Measurements from ENCODE around the gene HIPK3.

HIPK3 gene

DNA sequence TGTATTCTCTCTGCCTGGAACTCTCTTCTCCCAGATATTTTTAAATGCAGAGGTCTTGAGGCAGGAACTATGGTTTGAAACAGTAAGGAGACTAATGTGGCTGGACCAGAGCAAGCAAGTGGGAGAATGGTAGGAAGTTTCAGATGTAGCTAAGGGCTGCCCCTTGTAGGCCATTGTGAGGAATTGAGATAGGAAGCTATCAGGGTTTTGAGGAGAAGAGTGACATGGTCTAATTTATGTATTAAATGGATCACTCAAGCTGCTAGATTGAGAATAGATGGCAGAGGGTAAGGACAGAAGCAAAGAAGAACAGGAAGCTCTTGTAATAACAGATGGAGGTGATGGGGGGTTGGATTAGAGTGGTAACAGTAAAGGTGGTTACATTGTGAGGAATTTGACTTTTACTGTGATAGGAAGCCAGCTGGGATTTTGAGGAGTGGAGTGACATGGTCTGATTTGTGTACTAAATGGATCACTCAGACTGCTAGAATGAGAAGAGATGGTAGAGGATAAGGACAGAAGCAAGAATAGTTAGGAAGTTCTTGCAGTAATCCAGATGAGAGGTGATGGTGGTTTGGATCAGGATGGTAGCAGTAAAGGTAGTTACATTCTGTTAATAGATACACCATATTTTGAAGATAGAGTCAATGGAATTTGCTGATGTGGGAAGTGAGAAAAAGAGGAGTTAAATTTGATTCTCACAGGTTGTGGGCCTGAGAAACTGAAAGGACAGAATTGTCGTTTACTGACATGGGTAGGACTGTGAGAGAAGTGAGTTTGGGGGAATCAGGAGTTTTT is 63.0 kb downstream of the HIPK3 start:
- TF ChIP-seq FOXP2 (optimal IDR thresholded peaks at IDR 0.05; ENCODE audit: control extremely low read depth, extremely low read length, insufficient read depth): no peak
- TF ChIP-seq POLR2AphosphoS5 (IDR thresholded peaks at IDR 0.05; ENCODE audit: borderline replicate concordance, low read depth, low read length): no peak
- TF ChIP-seq EZH2 (IDR thresholded peaks at IDR 0.05): no peak
- H3K27ac ChIP-seq: no peak overlapping the region

DNA sequence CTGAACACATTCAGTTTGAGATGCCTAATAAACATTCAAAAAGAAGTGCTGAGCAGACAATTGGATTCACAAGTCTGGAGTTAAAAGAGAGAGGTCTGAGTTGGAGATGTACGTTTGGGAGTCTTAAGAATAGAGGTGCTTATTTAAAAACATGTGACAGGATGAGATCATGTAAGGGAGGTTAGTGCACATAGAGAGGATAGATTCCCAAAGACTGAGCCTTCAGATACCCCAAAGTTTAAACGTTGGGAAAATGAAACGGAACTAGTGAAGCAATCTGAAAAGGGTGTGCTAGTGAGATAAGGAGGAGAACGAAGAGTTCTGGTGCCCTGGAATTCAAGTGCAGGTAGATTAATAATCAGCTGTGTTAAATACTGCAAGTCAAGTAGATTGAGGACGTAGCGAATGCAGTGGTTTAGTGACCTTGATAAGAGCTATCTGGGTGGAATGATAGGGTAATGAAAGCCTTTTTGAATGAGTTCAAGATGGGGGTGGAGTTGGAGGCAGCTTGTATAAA is 63.7 kb downstream of the HIPK3 start:
- Histone ChIP-seq H3K9me3 (ENCODE audit: low read depth, low read length) (no peaks in the 10 kb centered on the region), H3K36me3 (ENCODE audit: insufficient read depth, low read length) (no peaks in the 10 kb centered on the region), H3K27ac (no peak overlapping the region), H3K4me3 (no peak overlapping the region), H3K9ac (ENCODE audit: insufficient read length) (no peak overlapping the region)
- DNase-seq (ENCODE audit: low read depth, low spot score): no peak
- TF ChIP-seq POLR2AphosphoS5 (IDR thresholded peaks at IDR 0.05; ENCODE audit: borderline replicate concordance, low read depth, low read length) (no peak), FOXP2 (optimal IDR thresholded peaks at IDR 0.05; ENCODE audit: control extremely low read depth, extremely low read length, insufficient read depth) (no peak), EZH2 (IDR thresholded peaks at IDR 0.05) (no peak)

More for the DNA sequence above, 63.0 kb downstream of the HIPK3 start:
- Histone ChIP-seq H3K4me3 (no peak overlapping the region), H3K9ac (ENCODE audit: insufficient read length) (no peak overlapping the region), H3K9me3 (ENCODE audit: low read depth, low read length) (no peaks in the 10 kb centered on the region), H3K36me3 (ENCODE audit: insufficient read depth, low read length) (no peaks in the 10 kb centered on the region)
- DNase-seq (ENCODE audit: low read depth, low spot score): no peak

DNA sequence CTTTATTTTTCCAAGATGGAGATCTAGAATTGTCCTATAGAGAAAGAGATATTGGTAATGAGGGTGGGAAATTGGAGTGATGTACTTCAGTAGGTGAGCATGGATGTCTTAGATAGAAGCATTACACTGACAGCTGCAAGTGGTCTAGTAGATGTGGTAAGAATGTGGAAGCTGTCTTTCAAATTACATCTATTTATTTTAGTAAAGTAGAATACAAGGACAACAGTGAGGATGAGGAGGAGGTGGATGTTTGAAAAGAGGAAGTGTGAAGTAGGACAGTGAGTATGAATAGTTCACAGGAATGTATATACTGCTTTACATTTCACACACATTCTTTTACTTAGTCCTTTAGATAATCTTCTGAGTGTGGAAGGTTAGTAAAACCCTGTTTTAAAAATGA is 64.2 kb downstream of the HIPK3 start:
- no peaks in the 10 kb centered on the region for H3K36me3 ChIP-seq (ENCODE audit: insufficient read depth, low read length)
- H3K9ac ChIP-seq (ENCODE audit: insufficient read length): no peak overlapping the region
- no peaks in the 10 kb centered on the region for H3K9me3 ChIP-seq (ENCODE audit: low read depth, low read length)
- DNase-seq (ENCODE audit: low read depth, low spot score): no peak
- TF ChIP-seq EZH2 (IDR thresholded peaks at IDR 0.05): no peak
- no peak for TF ChIP-seq POLR2AphosphoS5 (IDR thresholded peaks at IDR 0.05; ENCODE audit: borderline replicate concordance, low read depth, low read length)
- no peak overlapping the region for H3K4me3 ChIP-seq
- no peak overlapping the region for H3K27ac ChIP-seq

DNA sequence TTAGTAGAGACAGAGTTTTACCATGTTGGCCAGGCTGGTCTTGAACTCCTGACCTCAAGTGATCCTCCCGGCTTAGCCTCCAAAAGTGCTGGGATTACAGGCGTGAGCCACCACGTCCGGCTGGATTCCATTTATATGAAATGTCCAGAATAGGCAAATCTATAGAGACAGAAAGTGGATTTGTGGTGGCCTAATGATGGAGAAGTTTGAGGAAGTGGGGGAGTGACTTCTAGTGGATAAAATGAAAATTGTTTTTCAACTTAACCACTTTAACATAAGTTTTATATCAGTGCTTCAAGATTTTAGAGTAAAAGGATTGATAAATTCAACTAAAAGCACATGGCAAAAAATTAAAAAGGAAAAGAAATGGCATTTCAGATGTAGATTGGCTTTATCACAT is 66.2 kb downstream of the HIPK3 start:
- Histone ChIP-seq H3K9ac (ENCODE audit: insufficient read length) (no peak overlapping the region), H3K4me3 (no peak overlapping the region), H3K27ac (no peak overlapping the region), H3K36me3 (ENCODE audit: insufficient read depth, low read length) (no peaks in the 10 kb centered on the region), H3K9me3 (ENCODE audit: low read depth, low read length) (no peaks in the 10 kb centered on the region)
- no peak for TF ChIP-seq POLR2AphosphoS5 (IDR thresholded peaks at IDR 0.05; ENCODE audit: borderline replicate concordance, low read depth, low read length)
- no peak for TF ChIP-seq FOXP2 (optimal IDR thresholded peaks at IDR 0.05; ENCODE audit: control extremely low read depth, extremely low read length, insufficient read depth)
- no peak for TF ChIP-seq EZH2 (IDR thresholded peaks at IDR 0.05)
- DNase-seq (ENCODE audit: low read depth, low spot score): no peak

DNA sequence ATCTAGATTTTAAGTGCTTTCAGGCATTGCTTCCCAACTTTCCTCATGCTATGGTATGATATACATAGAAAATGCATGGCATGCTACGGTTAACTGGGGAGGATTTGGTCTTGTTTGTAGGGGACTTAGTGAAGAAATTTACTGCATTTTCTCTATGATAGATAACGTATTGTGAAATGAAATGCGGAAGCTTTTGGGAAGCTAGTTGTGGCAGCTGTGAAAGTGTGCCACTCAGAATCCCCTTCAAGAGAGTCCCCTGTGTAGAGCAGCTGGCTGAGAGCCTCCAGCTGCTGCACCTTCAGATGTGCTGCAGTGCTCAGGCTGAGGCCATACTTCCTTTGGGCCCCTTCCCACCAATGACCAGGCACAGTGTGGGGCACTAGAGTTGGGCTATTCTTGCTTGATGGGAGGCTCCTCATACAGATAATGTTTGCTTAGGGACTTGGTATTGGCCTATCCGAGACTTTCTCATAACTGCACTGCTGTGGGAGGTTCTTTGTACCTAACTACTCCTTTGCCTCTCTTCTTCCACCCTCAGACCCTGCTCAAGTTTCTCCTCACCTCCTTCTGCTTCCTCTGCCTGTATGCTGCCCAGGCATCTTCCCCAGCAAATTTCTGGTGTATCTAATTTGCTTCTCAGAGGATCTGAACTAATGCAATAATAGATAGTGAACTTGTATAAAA is 67.3 kb downstream of the HIPK3 start:
- DNase-seq (ENCODE audit: low read depth, low spot score): no peak
- no peak for TF ChIP-seq EZH2 (IDR thresholded peaks at IDR 0.05)
- TF ChIP-seq POLR2AphosphoS5 (IDR thresholded peaks at IDR 0.05; ENCODE audit: borderline replicate concordance, low read depth, low read length): no peak
- no peak for TF ChIP-seq FOXP2 (optimal IDR thresholded peaks at IDR 0.05; ENCODE audit: control extremely low read depth, extremely low read length, insufficient read depth)
- H3K4me3 ChIP-seq: no peak overlapping the region
- no peak overlapping the region for H3K9ac ChIP-seq (ENCODE audit: insufficient read length)
- H3K36me3 ChIP-seq (ENCODE audit: insufficient read depth, low read length): no peaks in the 10 kb centered on the region
- H3K9me3 ChIP-seq (ENCODE audit: low read depth, low read length): no peaks in the 10 kb centered on the region
- H3K27ac ChIP-seq: no peak overlapping the region

DNA sequence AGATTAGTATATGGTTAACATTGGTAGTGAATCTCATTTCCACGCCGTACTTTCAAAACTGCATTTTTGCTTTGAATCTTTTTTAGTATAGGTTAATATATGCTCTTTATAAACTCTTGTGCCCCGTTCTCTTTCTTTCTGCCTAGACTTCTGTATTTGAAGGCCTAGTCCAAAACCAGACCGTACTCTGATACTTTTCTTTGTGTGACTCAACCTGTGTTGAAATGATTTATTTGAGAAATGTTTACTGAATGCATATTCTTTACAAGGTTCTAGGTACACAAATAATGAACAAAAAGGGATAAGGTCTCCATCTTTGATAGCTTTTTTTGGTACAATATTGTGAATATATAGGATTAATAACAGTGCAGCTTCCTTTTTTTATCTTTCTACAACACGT is 68.3 kb downstream of the HIPK3 start:
- DNase-seq (ENCODE audit: low read depth, low spot score): no peak
- Histone ChIP-seq H3K9ac (ENCODE audit: insufficient read length) (no peak overlapping the region), H3K36me3 (ENCODE audit: insufficient read depth, low read length) (no peaks in the 10 kb centered on the region), H3K27ac (no peak overlapping the region), H3K4me3 (no peak overlapping the region), H3K9me3 (ENCODE audit: low read depth, low read length) (no peaks in the 10 kb centered on the region)
- no peak for TF ChIP-seq FOXP2 (optimal IDR thresholded peaks at IDR 0.05; ENCODE audit: control extremely low read depth, extremely low read length, insufficient read depth)
- no peak for TF ChIP-seq POLR2AphosphoS5 (IDR thresholded peaks at IDR 0.05; ENCODE audit: borderline replicate concordance, low read depth, low read length)
- no peak for TF ChIP-seq EZH2 (IDR thresholded peaks at IDR 0.05)

DNA sequence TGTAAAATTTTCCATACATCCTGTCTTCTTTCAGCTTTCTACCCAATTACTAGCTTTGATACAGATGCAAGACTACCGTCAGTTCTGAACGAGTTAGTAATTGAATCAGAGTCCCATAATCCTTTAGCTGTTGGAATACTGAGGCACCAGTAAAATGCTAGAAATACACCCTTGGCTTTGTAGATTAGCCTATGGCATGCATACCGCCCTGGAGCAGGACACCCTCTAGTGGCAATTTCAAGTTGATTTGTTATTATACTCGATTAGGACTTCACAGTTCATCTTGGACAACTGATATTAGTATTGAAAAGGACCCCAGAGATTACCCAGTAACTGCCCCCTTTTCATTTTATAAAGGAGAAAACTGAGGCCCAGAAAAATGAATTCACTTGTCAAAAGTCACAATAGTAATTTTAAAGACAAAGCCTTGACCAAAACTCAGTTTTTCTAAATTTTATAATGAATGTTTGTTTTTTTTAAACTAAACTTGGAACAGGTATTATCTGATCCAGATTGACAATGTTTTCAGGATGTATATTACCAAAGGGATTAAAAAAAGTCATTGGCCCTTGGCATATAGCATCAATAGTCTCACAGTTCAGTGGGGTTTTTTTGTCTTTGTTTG is 72.6 kb downstream of the HIPK3 start:
- TF ChIP-seq EZH2 (IDR thresholded peaks at IDR 0.05) (no peak), FOXP2 (optimal IDR thresholded peaks at IDR 0.05; ENCODE audit: control extremely low read depth, extremely low read length, insufficient read depth) (no peak), POLR2AphosphoS5 (IDR thresholded peaks at IDR 0.05; ENCODE audit: borderline replicate concordance, low read depth, low read length) (no peak)
- H3K4me3 ChIP-seq: no peak overlapping the region
- no peak overlapping the region for H3K9ac ChIP-seq (ENCODE audit: insufficient read length)
- no peaks in the 10 kb centered on the region for H3K36me3 ChIP-seq (ENCODE audit: insufficient read depth, low read length)
- H3K9me3 ChIP-seq (ENCODE audit: low read depth, low read length): no peaks in the 10 kb centered on the region
- peak; percentile 18 for DNase-seq (ENCODE audit: low read depth, low spot score)
- H3K27ac ChIP-seq: no peak overlapping the region

DNA sequence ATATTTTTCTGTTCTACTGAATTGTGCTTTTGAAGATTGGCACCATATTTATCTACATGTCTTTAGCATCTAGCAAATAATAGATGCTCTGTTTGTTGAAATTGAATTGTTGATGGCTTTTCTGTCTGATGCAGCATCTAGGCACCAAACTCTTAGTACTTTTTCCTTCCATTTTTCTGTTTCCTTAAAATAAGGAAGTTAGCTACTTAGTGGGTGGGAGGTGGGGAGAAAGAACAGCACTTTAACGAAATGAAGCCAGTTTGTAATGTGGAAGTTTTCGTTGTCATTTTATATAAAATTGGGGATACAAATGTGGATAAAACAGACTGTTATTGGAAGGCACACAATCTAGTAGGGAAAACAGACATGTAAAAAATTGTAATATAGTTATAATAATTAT is 76.6 kb downstream of the HIPK3 start:
- TF ChIP-seq EZH2 (IDR thresholded peaks at IDR 0.05) (no peak), FOXP2 (optimal IDR thresholded peaks at IDR 0.05; ENCODE audit: control extremely low read depth, extremely low read length, insufficient read depth) (no peak)
- no peak for DNase-seq (ENCODE audit: low read depth, low spot score)
- no peak overlapping the region for H3K4me3 ChIP-seq
- H3K27ac ChIP-seq: no peak overlapping the region
- peaks cover 3% of the 10 kb centered on the region; the same call in 1 of the 2 replicates for H3K36me3 ChIP-seq (ENCODE audit: insufficient read depth, low read length)
- H3K9me3 ChIP-seq (ENCODE audit: low read depth, low read length): no peaks in the 10 kb centered on the region
- no peak overlapping the region for H3K9ac ChIP-seq (ENCODE audit: insufficient read length)
